Measurements from ENCODE around the gene PSD2. TPM values are rescaled to one million over a fixed set of nuclear protein-coding genes. Genes with fewer than 3 reads are reported as not detected.

PSD2 gene
- total and polyA plus RNA-seq, 2 of the 13 experiments (the other 11 are each of a cell fraction or from before 2014, with no cell fraction given), result 0.07 TPM; not detected in 1

DNA sequence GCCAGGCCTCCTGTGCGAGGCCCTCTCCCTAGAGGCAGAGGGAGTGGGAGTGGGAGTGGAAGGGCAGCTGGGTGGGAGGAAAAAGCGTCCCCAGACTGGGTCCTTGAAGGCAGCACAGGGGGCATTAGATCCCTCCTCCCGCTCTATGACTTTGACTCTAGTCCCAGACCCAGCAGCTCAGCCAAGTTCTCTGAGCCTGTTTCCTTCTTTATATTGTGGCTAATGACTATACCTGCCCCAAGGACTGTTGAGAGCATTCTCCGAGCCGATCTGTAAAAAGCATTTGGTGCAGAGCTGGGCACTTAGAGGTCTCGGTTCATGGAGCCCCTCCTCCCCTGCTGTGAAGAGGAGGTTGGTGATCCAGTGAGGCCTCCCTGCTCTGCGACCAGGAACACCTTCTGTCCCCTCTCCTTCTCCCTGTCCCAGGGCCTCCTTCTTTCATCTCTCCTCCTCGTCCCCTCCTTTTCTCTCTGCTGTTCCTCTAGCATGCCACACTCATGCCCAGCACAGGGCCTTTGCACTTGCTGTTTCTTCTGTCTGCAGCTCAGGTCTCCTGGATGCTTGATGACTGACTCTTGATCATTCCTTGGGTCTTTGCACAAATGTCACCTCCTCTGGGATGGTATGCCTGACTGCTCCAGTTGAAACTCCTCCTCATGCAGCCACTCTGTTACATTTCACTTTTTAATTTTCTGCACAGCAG is 23.4 kb upstream of the PSD2 start:
- Histone ChIP-seq H3K27me3 (ENCODE audit: control insufficient read depth in 1 of 2, insufficient read depth in 2 of 2, low read length in 2 of 2) (peaks cover 0 to 13% of the 10 kb centered on the region in 2 experiments; a peak in 2 of 5 replicates), H3K4me2 (ENCODE audit: low read depth, low read length) (no peak overlapping the region), H3K36me3 (replicated peaks in 1 of 2; ENCODE audit: control insufficient read depth in 1 of 2, insufficient read depth in 2 of 2, low read length in 2 of 2) (no peaks in the 10 kb centered on the region), H3K9ac (ENCODE audit: insufficient read depth, low read depth, low read length) (no peak overlapping the region), H3K27ac (ENCODE audit: extremely low read length, insufficient read depth, low read length) (no peak overlapping the region), H3K79me2 (ENCODE audit: insufficient read depth, low read length) (no peaks in the 10 kb centered on the region), H3K4me1 (ENCODE audit: insufficient read depth, low read length) (peaks cover 48% of the 10 kb centered on the region), H4K20me1 (ENCODE audit: insufficient read depth, low read length) (no peaks in the 10 kb centered on the region), H3K4me3 (replicated peaks in 1 of 3; ENCODE audit: insufficient read depth in 1 of 3, low read depth in 2 of 3, low read length in 3 of 3) (no peak overlapping the region), H2AFZ (ENCODE audit: low read length) (no peak overlapping the region), H3K9me3 (ENCODE audit: low read length) (no peaks in the 10 kb centered on the region)
- no TSS peak for BruUV-seq (replicated peaks)
- CTCF ChIA-PET (ENCODE audit: low intra/inter-chr PET ratio, low total read pairs), result no interaction called here
- ATAC-seq (no peak), DNase-seq (ENCODE audit: low spot score) (no peak), FAIRE-seq (no peak)
- POLR2A ChIA-PET, result no interaction called here
- TF ChIP-seq RFXANK (CRISPR knock-in tag; IDR thresholded peaks at IDR 0.05) (no peak), DPF2 (CRISPR knock-in tag; IDR thresholded peaks at IDR 0.05; ENCODE audit: borderline replicate concordance, low read depth) (no peak), HNF4G (IDR thresholded peaks at IDR 0.05; ENCODE audit: borderline replicate concordance, low read depth, low read length) (no peak), HNF4G (CRISPR knock-in tag; IDR thresholded peaks at IDR 0.05; ENCODE audit: borderline replicate concordance, low read depth) (no peak), MTA1 (CRISPR knock-in tag; IDR thresholded peaks at IDR 0.05; ENCODE audit: borderline replicate concordance) (no peak), ETV6 (CRISPR knock-in tag; conservative IDR thresholded peaks at IDR 0.05) (no peak), BCL3 (CRISPR knock-in tag; IDR thresholded peaks at IDR 0.05) (no peak), ZBTB3 (CRISPR knock-in tag; IDR thresholded peaks at IDR 0.05; ENCODE audit: borderline replicate concordance, low read depth) (no peak), AKAP8 (CRISPR knock-in tag; IDR thresholded peaks at IDR 0.05) (no peak), ZSCAN25 (CRISPR knock-in tag; IDR thresholded peaks at IDR 0.05) (no peak), SSRP1 (CRISPR knock-in tag; IDR thresholded peaks at IDR 0.05) (no peak), NR3C1 (CRISPR knock-in tag; IDR thresholded peaks at IDR 0.05) (no peak), ZNF329 (CRISPR knock-in tag; IDR thresholded peaks at IDR 0.05; ENCODE audit: low read depth) (no peak), ZNF737 (CRISPR knock-in tag; IDR thresholded peaks at IDR 0.05; ENCODE audit: borderline replicate concordance) (no peak), REXO4 (CRISPR knock-in tag; IDR thresholded peaks at IDR 0.05; ENCODE audit: borderline replicate concordance) (no peak)
- TF ChIP-seq, protein P1, sequence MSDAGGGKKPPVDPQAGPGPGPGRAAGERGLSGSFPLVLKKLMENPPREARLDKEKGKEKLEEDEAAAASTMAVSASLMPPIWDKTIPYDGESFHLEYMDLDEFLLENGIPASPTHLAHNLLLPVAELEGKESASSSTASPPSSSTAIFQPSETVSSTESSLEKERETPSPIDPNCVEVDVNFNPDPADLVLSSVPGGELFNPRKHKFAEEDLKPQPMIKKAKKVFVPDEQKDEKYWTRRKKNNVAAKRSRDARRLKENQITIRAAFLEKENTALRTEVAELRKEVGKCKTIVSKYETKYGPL (CRISPR knock-in tag; IDR thresholded peaks at IDR 0.05), result no peak
- TF ChIP-seq, protein P2, sequence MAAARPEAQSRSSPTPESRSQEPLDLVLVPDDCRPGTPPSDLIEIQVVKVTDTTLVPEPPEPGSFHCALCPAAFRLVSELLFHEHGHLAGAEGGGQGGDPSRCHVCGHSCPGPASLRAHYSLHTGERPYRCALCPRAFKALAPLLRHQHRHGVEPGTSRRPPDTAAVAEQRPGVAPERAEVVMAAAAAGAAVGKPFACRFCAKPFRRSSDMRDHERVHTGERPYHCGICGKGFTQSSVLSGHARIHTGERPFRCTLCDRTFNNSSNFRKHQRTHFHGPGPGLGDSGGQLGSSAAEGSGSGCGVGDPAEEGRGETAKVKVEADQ (CRISPR knock-in tag; IDR thresholded peaks at IDR 0.05; ENCODE audit: borderline replicate concordance), result no peak
- TF ChIP-seq, protein P3, sequence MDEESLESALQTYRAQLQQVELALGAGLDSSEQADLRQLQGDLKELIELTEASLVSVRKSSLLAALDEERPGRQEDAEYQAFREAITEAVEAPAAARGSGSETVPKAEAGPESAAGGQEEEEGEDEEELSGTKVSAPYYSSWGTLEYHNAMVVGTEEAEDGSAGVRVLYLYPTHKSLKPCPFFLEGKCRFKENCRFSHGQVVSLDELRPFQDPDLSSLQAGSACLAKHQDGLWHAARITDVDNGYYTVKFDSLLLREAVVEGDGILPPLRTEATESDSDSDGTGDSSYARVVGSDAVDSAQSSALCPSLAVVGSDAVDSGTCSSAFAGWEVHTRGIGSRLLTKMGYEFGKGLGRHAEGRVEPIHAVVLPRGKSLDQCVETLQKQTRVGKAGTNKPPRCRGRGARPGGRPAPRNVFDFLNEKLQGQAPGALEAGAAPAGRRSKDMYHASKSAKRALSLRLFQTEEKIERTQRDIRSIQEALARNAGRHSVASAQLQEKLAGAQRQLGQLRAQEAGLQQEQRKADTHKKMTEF (CRISPR knock-in tag; IDR thresholded peaks at IDR 0.05), result no peak
- TF ChIP-seq, protein P4, sequence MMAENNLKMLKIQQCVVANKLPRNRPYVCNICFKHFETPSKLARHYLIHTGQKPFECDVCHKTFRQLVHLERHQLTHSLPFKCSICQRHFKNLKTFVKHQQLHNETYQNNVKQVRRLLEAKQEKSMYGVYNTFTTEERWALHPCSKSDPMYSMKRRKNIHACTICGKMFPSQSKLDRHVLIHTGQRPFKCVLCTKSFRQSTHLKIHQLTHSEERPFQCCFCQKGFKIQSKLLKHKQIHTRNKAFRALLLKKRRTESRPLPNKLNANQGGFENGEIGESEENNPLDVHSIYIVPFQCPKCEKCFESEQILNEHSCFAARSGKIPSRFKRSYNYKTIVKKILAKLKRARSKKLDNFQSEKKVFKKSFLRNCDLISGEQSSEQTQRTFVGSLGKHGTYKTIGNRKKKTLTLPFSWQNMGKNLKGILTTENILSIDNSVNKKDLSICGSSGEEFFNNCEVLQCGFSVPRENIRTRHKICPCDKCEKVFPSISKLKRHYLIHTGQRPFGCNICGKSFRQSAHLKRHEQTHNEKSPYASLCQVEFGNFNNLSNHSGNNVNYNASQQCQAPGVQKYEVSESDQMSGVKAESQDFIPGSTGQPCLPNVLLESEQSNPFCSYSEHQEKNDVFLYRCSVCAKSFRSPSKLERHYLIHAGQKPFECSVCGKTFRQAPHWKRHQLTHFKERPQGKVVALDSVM (CRISPR knock-in tag; IDR thresholded peaks at IDR 0.05), result no peak
- intact Hi-C loops (cut with micrococcal nuclease; ENCODE audit: unreplicated experiment) (no loop called here), in situ Hi-C loops (cut with HindIII; ENCODE audit: extremely low pct_ligation_motif_present, low pct_unique_long_range_greater_than_20kb) (no loop called here)
- WGBS (ENCODE audit: low lambda C conversion rate), result 25% methylated on average over 8 of the region's 8 CpGs

All from HepG2 (cell line).